ENCODE results near the gene TNRC6A.
"Not testable (repeated sequence)": the region's sequence is repeated elsewhere in the genome, so short reads cannot be mapped to it uniquely, and the experiment has no call there.

TNRC6A gene

GRCh38 chr16:24810951-24811843 is 81.7 kb downstream of the TNRC6A start:
- DNase-seq (ENCODE audit: low read depth in 1 of 2, low spot score in 1 of 2), result no peak

- not testable (repeated sequence) for DNase-seq (ENCODE audit: low read depth in 1 of 2, low spot score in 1 of 2)
Measured at GRCh38 chr16:24812813-24813212, 83.4 kb downstream of the TNRC6A start.

GRCh38 chr16:24815021-24815420 is 85.6 kb downstream of the TNRC6A start:
- no peak for DNase-seq (ENCODE audit: low read depth in 1 of 2, low spot score in 1 of 2)

GRCh38 chr16:24816688-24817087 is 87.2 kb downstream of the TNRC6A start:
- no peak for DNase-seq (ENCODE audit: low read depth in 1 of 2, low spot score in 1 of 2)

GRCh38 chr16:24819462-24820040 is 90.1 kb downstream of the TNRC6A start:
- DNase-seq (ENCODE audit: low read depth in 1 of 2, low spot score in 1 of 2), result no peak

GRCh38 chr16:24820522-24820921 is 91.1 kb downstream of the TNRC6A start:
- no peak for DNase-seq (ENCODE audit: low read depth in 1 of 2, low spot score in 1 of 2)

- no peak for DNase-seq (ENCODE audit: low read depth in 1 of 2, low spot score in 1 of 2)
Measured at GRCh38 chr16:24821129-24821528, 91.7 kb downstream of the TNRC6A start.

- no peak for DNase-seq (ENCODE audit: low read depth in 1 of 2, low spot score in 1 of 2)
Measured at GRCh38 chr16:24822542-24822941, 93.1 kb downstream of the TNRC6A start.

GRCh38 chr16:24822974-24823373 is 93.5 kb downstream of the TNRC6A start:
- DNase-seq (ENCODE audit: low read depth in 1 of 2, low spot score in 1 of 2), result no peak

- no peak for DNase-seq (ENCODE audit: low read depth in 1 of 2, low spot score in 1 of 2)
Measured at GRCh38 chr16:24825696-24826095, 96.2 kb downstream of the TNRC6A start.

GRCh38 chr16:24826096-24826690 is 96.7 kb downstream of the TNRC6A start:
- DNase-seq (ENCODE audit: low read depth in 1 of 2, low spot score in 1 of 2), result no peak

GRCh38 chr16:24826817-24827566 is 97.5 kb downstream of the TNRC6A start:
- no peak for DNase-seq (ENCODE audit: low read depth in 1 of 2, low spot score in 1 of 2)

GRCh38 chr16:24829153-24829552 is 99.7 kb downstream of the TNRC6A start:
- no peak for DNase-seq (ENCODE audit: low read depth in 1 of 2, low spot score in 1 of 2)

GRCh38 chr16:24833352-24833751 is 103.9 kb downstream of the TNRC6A start:
- no peak for DNase-seq (ENCODE audit: low read depth in 1 of 2, low spot score in 1 of 2)

GRCh38 chr16:24834459-24835335 is 105.2 kb downstream of the TNRC6A start:
- no peak for DNase-seq (ENCODE audit: low read depth in 1 of 2, low spot score in 1 of 2)

- no peak for DNase-seq (ENCODE audit: low read depth in 1 of 2, low spot score in 1 of 2)
Measured at GRCh38 chr16:24836836-24837235, 107.4 kb downstream of the TNRC6A start.

- no peak for DNase-seq (ENCODE audit: low read depth in 1 of 2, low spot score in 1 of 2)
Measured at GRCh38 chr16:24837969-24838368, 108.5 kb downstream of the TNRC6A start.

GRCh38 chr16:24838554-24839266 is 109.3 kb downstream of the TNRC6A start:
- DNase-seq (ENCODE audit: low read depth in 1 of 2, low spot score in 1 of 2), result no peak

GRCh38 chr16:24839347-24839972 is 110.0 kb downstream of the TNRC6A start:
- DNase-seq (ENCODE audit: low read depth in 1 of 2, low spot score in 1 of 2), result no peak

All from stimulated activated CD4-positive, alpha-beta T cell treated with anti-CD3 and anti-CD28 coated beads, Interleukin-15, amount 100 ng/mL, for 1 hour (primary cell).